ENCODE data around the gene CCDC197. TPM values are rescaled to one million over a fixed set of nuclear protein-coding genes. Genes with fewer than 3 reads are reported as not detected.

The CCDC197 gene
- total RNA-seq, 1 donor from 2014 or later: not detected

- no peak for FAIRE-seq
- no peak for DNase-seq (ENCODE audit: low spot score in 2 of 2)
Observed at GRCh38 chr14:93960774-93961438, 36.2 kb upstream of the CCDC197 start.

GRCh38 chr14:93961620-93962019 lies 35.5 kb upstream of the CCDC197 start:
- FAIRE-seq: no peak
- DNase-seq (ENCODE audit: low spot score in 2 of 2): no peak

GRCh38 chr14:93962701-93963601 lies 34.1 kb upstream of the CCDC197 start:
- DNase-seq (ENCODE audit: low spot score in 2 of 2): no peak
- no peak for FAIRE-seq

- FAIRE-seq: no peak
- DNase-seq (ENCODE audit: low spot score in 2 of 2): no peak
Observed at GRCh38 chr14:93963692-93964091, 33.4 kb upstream of the CCDC197 start.

GRCh38 chr14:93964281-93964680 lies 32.8 kb upstream of the CCDC197 start:
- DNase-seq (ENCODE audit: low spot score in 2 of 2) (no peak), FAIRE-seq (no peak)

- FAIRE-seq (no peak), DNase-seq (ENCODE audit: low spot score in 2 of 2) (no peak)
Observed at GRCh38 chr14:93964820-93965286, 32.2 kb upstream of the CCDC197 start.

- FAIRE-seq (no peak), DNase-seq (ENCODE audit: low spot score in 2 of 2) (no peak)
Observed at GRCh38 chr14:93965287-93965821, 31.7 kb upstream of the CCDC197 start.

- FAIRE-seq: no peak
- DNase-seq (ENCODE audit: low spot score in 2 of 2): no peak
Observed at GRCh38 chr14:93965946-93966474, 31.1 kb upstream of the CCDC197 start.

- DNase-seq (ENCODE audit: low spot score in 2 of 2): no peak
- no peak for FAIRE-seq
Observed at GRCh38 chr14:93967637-93968250, 29.4 kb upstream of the CCDC197 start.

- no peak for DNase-seq (ENCODE audit: low spot score in 2 of 2)
- no peak for FAIRE-seq
Observed at GRCh38 chr14:93969082-93969828, 27.8 kb upstream of the CCDC197 start.

GRCh38 chr14:93970585-93970964 lies 26.5 kb upstream of the CCDC197 start:
- DNase-seq (ENCODE audit: low spot score in 2 of 2): no peak
- no peak for FAIRE-seq

GRCh38 chr14:93970965-93971634 lies 26.0 kb upstream of the CCDC197 start:
- no peak for DNase-seq (ENCODE audit: low spot score in 2 of 2)
- no peak for FAIRE-seq

- FAIRE-seq: no peak
- DNase-seq (ENCODE audit: low spot score in 2 of 2): no peak
Observed at GRCh38 chr14:93971635-93972027, 25.5 kb upstream of the CCDC197 start.

- no peak for DNase-seq (ENCODE audit: low spot score in 2 of 2)
- FAIRE-seq: no peak
Observed at GRCh38 chr14:93972618-93973205, 24.4 kb upstream of the CCDC197 start.

GRCh38 chr14:93973607-93974006 lies 23.5 kb upstream of the CCDC197 start:
- FAIRE-seq: no peak
- DNase-seq (ENCODE audit: low spot score in 2 of 2): no peak

GRCh38 chr14:93974299-93974698 lies 22.8 kb upstream of the CCDC197 start:
- DNase-seq (ENCODE audit: low spot score in 2 of 2): no peak
- FAIRE-seq: no peak

GRCh38 chr14:93974833-93975232 lies 22.3 kb upstream of the CCDC197 start:
- FAIRE-seq (no peak), DNase-seq (ENCODE audit: low spot score in 2 of 2) (no peak)

GRCh38 chr14:93975791-93976476 lies 21.2 kb upstream of the CCDC197 start:
- FAIRE-seq (no peak), DNase-seq (ENCODE audit: low spot score in 2 of 2) (no peak)
